HG03064 (cell line): ENCODE results near the gene EEPD1.
"Not testable (repeated sequence)": the region's sequence is repeated elsewhere in the genome, so short reads cannot be mapped to it uniquely, and the experiment has no call there.

Source experiments
- ATAC-seq: cut with Tn5 transposase; IDR thresholded peaks from one replicate; pipeline ENCODE4 v1.9.1; 2021; ENCODE audit warnings: low read depth; ENCODE audit not compliant: unreplicated experiment

EEPD1 gene

GRCh38 chr7:36312915-36313334 lies 159.9 kb downstream of the EEPD1 start:
- no peak for ATAC-seq

GRCh38 chr7:36313607-36314006 lies 160.6 kb downstream of the EEPD1 start:
- ATAC-seq, result no peak

- ATAC-seq, result no peak
Observed at GRCh38 chr7:36314491-36314890, 161.4 kb downstream of the EEPD1 start.

- no peak for ATAC-seq
Observed at GRCh38 chr7:36315309-36315944, 162.4 kb downstream of the EEPD1 start.

GRCh38 chr7:36316319-36316718 lies 163.3 kb downstream of the EEPD1 start:
- ATAC-seq, result no peak

- ATAC-seq, result no peak
Observed at GRCh38 chr7:36317276-36317675, 164.2 kb downstream of the EEPD1 start.

GRCh38 chr7:36318116-36318515 lies 165.1 kb downstream of the EEPD1 start:
- no peak for ATAC-seq

GRCh38 chr7:36321284-36321683 lies 168.2 kb downstream of the EEPD1 start:
- not testable (repeated sequence) for ATAC-seq

- ATAC-seq, result no peak
Observed at GRCh38 chr7:36336390-36336789, 183.3 kb downstream of the EEPD1 start.

- ATAC-seq, result no peak
Observed at GRCh38 chr7:36338256-36338655, 185.2 kb downstream of the EEPD1 start.

- ATAC-seq, result no peak
Observed at GRCh38 chr7:36343548-36343947, 190.5 kb downstream of the EEPD1 start.

- no peak for ATAC-seq
Observed at GRCh38 chr7:36344622-36345021, 191.6 kb downstream of the EEPD1 start.

- no peak for ATAC-seq
Observed at GRCh38 chr7:36346260-36346831, 193.3 kb downstream of the EEPD1 start.

GRCh38 chr7:36348256-36348655 lies 195.2 kb downstream of the EEPD1 start:
- ATAC-seq, result no peak

GRCh38 chr7:36348771-36349170 lies 195.7 kb downstream of the EEPD1 start:
- no peak for ATAC-seq

GRCh38 chr7:36349626-36350025 lies 196.6 kb downstream of the EEPD1 start:
- no peak for ATAC-seq
